Measurements from ENCODE around the gene ECI1.

Gene ECI1

GRCh38 chr16:2191446-2191706 lies 60.0 kb downstream of the ECI1 start:
- DNase-seq, result no peak

DNA sequence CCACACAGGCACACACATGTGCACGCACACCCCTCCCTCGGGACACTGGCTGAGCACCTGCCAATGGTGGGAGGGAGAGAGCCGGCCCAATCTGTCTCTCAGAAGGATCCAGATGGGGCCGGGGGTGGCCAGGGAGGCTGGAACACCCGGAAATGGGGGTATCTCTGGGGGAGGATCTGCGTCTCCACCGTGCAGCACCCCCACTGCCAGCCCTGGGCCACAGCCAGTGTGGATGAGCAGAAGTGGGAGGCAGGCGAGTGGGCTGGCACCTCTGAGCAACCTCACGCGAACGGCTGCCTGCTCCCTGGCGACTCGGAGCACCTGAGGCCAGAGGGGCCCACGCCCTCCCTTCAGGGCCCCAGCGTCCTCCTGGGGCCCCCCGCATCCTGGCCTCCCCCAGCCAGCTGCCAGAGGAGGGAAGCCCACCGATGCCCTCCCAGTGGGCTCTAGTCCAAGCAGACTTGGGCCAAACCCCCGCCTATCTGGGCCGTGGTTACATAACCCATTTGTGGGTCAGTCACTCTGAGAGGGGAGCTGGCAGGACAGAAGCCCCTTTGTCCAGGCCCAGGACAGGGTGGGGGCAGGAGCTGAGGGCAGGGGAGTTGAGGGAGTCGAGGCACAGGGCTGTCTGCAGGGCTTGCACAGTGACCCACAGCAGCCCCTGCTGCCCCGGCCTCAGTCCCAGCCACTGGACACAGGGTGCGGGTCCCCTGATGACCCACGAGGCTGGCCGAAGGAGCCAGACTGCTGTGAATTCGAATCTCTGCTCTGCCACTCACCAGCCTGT lies 60.5 kb downstream of the ECI1 start:
- no peak for DNase-seq

DNA sequence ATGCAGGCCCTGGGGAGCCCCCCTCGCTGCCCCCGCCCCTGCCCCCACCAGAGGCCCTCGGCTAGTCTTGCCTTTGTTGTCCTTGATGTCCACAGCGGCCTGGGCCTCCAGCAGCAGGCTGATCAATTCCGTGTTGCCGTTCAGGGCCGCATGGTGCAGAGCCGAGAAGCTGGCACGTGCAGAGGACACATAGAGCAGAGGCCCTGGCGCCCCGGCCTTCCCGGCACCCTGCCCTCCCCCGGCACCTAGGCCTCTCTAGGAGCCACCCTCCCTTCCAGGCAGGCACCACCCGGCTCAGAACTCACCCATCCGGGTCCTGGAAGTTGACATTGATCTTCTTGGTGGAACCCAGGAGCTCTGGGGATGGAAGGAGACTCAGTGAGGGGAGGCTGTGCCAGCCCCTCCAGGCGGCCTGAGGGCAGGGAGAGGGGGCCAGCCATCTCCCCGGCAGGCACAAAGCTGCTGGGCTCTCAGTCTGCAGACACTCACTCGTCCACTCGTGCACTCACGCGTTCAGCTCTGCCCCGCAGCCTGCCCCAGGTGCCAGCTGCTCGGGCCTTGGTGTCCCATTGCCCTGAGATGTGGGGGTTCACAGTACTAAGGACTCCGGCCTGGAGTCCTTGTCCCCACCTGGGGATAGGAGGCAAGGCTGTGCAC lies 61.3 kb downstream of the ECI1 start:
- DNase-seq, result no peak
